ENCODE results near the gene LIFR. TPM values are rescaled to one million over a fixed set of nuclear protein-coding genes. Genes with fewer than 3 reads are reported as not detected.
A peak's percentile ranks its signal among the peaks of the same experiment; 100 is the strongest.
"Not testable (repeated sequence)": the region's sequence is repeated elsewhere in the genome, so short reads cannot be mapped to it uniquely, and the experiment has no call there.

Gene LIFR
- total RNA-seq, 1 donor from 2014 or later = 33.4 TPM

DNA sequence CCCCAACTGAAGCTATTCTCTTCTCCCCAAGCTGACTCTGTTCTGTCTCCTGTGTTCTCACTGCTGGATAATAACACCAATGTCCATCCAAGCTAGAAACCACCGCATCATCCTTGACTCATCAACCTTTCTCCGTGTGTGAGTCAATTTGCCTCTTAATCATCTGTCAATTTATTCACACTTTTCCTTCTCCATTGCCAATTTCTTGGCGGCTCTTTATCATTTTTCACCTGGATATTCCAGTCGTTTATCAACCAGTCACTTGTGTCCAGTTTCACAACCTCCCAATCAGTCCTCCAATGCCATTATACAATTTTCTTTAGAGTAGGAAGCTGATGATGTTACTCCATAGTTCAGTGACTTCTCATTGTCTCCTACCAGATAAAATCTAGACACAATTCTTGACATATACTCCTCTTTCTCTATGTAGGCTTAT is 45.4 kb upstream of the LIFR start:
- H3K27me3 Mint-ChIP-seq = no peaks in the 10 kb centered on the region
- H3K27ac Mint-ChIP-seq = no peak overlapping the region
- H3K36me3 Mint-ChIP-seq (ENCODE audit: insufficient read depth) = no peaks in the 10 kb centered on the region
- TF ChIP-seq, protein P1, sequence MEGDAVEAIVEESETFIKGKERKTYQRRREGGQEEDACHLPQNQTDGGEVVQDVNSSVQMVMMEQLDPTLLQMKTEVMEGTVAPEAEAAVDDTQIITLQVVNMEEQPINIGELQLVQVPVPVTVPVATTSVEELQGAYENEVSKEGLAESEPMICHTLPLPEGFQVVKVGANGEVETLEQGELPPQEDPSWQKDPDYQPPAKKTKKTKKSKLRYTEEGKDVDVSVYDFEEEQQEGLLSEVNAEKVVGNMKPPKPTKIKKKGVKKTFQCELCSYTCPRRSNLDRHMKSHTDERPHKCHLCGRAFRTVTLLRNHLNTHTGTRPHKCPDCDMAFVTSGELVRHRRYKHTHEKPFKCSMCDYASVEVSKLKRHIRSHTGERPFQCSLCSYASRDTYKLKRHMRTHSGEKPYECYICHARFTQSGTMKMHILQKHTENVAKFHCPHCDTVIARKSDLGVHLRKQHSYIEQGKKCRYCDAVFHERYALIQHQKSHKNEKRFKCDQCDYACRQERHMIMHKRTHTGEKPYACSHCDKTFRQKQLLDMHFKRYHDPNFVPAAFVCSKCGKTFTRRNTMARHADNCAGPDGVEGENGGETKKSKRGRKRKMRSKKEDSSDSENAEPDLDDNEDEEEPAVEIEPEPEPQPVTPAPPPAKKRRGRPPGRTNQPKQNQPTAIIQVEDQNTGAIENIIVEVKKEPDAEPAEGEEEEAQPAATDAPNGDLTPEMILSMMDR (IDR thresholded peaks at IDR 0.05; ENCODE audit: unreplicated experiment) = no peak
- DNase-seq (ENCODE audit: low spot score, unreplicated experiment) = no peak
- peaks cover 31% of the 10 kb centered on the region for H3K4me1 Mint-ChIP-seq (ENCODE audit: low read depth)
- H3K4me3 Mint-ChIP-seq (ENCODE audit: low read depth) = no peak overlapping the region
- H3K9me3 Mint-ChIP-seq (ENCODE audit: low read depth) = peaks cover 6% of the 10 kb centered on the region

DNA sequence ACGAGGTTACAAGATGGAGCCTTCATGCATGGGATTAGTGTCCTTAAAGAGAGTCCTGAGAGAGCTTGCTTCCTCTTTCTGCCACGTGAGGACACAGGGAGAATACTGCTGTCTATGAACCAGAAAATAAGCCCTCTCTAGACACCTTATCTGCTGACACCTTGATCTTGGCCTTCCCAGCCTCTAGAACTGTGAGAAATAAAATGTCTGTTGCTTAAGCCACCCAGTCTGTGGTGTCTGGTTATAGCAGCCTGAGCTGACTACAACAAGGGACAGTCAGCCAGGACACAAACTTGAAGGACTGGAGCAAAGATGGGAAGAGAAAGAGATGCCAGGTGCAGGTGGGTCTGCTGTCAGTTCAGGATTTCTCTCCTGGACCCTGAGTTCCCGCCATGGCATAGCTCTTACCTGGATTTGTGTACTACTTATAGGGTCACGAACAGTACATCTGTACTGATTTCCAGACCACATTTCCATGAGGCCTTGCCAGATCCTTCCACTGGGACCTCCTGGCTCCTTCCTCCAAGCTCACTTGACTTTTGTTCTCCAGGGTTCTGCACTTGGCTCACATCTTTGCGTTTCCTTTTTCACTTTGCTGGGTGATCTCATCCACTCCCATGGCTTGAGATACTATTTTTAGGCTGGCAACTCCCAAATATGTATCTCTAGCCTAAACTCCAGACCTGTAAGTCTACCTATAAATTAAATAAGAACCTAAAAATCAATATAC is 44.9 kb upstream of the LIFR start:
- Mint-ChIP-seq H3K9me3 (ENCODE audit: low read depth) (peaks cover 6% of the 10 kb centered on the region), H3K27ac (no peak overlapping the region), H3K27me3 (no peaks in the 10 kb centered on the region), H3K36me3 (ENCODE audit: insufficient read depth) (no peaks in the 10 kb centered on the region), H3K4me1 (ENCODE audit: low read depth) (peaks cover 32% of the 10 kb centered on the region), H3K4me3 (ENCODE audit: low read depth) (no peak overlapping the region)
- DNase-seq (ENCODE audit: low spot score, unreplicated experiment) = no peak
- TF ChIP-seq, protein P1 (IDR thresholded peaks at IDR 0.05; ENCODE audit: unreplicated experiment) = no peak

- Mint-ChIP-seq H3K4me1 (ENCODE audit: low read depth) (peaks cover 27% of the 10 kb centered on the region), H3K4me3 (ENCODE audit: low read depth) (no peak overlapping the region)
Observed at GRCh38 chr5:38600329-38601045, 44.0 kb upstream of the LIFR start.

DNA sequence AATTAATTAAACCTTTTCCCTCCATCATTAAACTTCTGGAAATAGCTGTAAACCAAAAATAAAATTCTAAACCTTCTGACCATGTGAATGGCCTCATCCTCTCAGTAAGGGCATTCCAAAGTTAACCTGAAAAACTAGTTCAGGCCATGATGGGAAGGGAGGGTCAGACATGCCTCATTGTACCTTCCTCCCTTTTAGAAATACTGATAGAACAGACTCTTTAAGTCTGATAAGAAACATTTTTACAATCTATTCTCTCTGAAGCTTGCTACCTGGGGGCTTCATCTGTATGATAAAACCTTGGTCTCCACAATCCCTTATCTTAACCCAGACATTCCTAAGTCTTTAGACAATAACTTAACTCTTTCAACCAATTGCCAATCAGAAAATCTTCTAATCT is 43.3 kb upstream of the LIFR start:
- not testable (repeated sequence) for H3K27me3 Mint-ChIP-seq; H3K27ac Mint-ChIP-seq; H3K4me3 Mint-ChIP-seq (ENCODE audit: low read depth); DNase-seq (ENCODE audit: low spot score, unreplicated experiment); H3K9me3 Mint-ChIP-seq (ENCODE audit: low read depth); H3K36me3 Mint-ChIP-seq (ENCODE audit: insufficient read depth)
- H3K4me1 Mint-ChIP-seq (ENCODE audit: low read depth) = peaks cover 26% of the 10 kb centered on the region

More at GRCh38 chr5:38600329-38601045, 44.0 kb upstream of the LIFR start:
- H3K36me3 Mint-ChIP-seq (ENCODE audit: insufficient read depth) = no peaks in the 10 kb centered on the region
- H3K27ac Mint-ChIP-seq = no peak overlapping the region
- DNase-seq (ENCODE audit: low spot score, unreplicated experiment) = no peak
- TF ChIP-seq, protein P1 (IDR thresholded peaks at IDR 0.05; ENCODE audit: unreplicated experiment) = no peak
- peaks cover 6% of the 10 kb centered on the region for H3K9me3 Mint-ChIP-seq (ENCODE audit: low read depth)
- H3K27me3 Mint-ChIP-seq = no peaks in the 10 kb centered on the region

DNA sequence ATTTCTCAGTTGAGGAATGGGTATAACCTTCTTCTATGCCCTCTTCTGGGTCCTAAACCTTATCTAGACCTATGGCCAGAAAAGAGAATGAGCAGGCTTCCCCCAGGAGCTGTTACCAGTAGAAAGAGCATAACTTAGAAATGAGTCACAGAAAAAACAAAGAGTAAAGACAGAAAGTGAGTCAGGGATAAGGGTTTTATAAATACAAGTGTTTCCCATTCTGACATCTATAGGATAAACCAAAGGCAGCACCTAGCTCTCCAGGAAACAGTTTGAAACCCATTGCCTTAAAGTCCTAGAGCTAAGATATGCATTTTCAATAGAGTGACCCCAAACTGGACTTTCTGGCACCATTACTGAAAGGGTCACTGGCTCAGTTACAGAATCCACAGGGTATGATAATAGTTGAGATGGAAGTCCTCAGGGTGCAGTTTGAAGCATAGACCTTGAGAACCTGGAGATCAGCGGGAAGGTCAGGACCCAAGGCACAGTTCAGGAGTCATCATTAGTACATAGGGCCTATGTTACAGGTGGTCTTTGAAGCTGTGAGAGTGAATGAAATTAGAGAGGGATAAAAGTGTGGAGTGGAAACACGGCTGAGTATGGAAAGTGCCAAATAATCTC is 42.7 kb upstream of the LIFR start:
- peak overlapping the region; percentile 9 for H3K27ac Mint-ChIP-seq
- peaks cover 3% of the 10 kb centered on the region for H3K27me3 Mint-ChIP-seq
- H3K4me3 Mint-ChIP-seq (ENCODE audit: low read depth) = no peak overlapping the region
- H3K36me3 Mint-ChIP-seq (ENCODE audit: insufficient read depth) = no peaks in the 10 kb centered on the region
- peaks cover 6% of the 10 kb centered on the region for H3K9me3 Mint-ChIP-seq (ENCODE audit: low read depth)
- DNase-seq (ENCODE audit: low spot score, unreplicated experiment) = no peak
- peaks cover 26% of the 10 kb centered on the region for H3K4me1 Mint-ChIP-seq (ENCODE audit: low read depth)
- TF ChIP-seq, protein P1 (IDR thresholded peaks at IDR 0.05; ENCODE audit: unreplicated experiment) = no peak
